Natural killer cell treated with Interleukin-12 subunit alpha and Interleukin-12 subunit beta and Interleukin-15 and Interleukin-18, amount 100 ng/mL, for 72 hours (primary cell): ENCODE measurements around the gene ENGASE. TPM values are rescaled to one million over a fixed set of nuclear protein-coding genes. Genes with fewer than 3 reads are reported as not detected.
A peak's percentile ranks its signal among the peaks of the same experiment; 100 is the strongest.

ENCODE experiments used
- ATAC-seq, 2 donors: fragments of 150-1000 bp; cut with Tn5 transposase in 1 of 2; sonication (Bioruptor Pico), chemical (Tn5 transposase) in 1 of 2; 2 replicates each; pipeline ENCODE4 v1.10.0; 2021
- DNase-seq: peaks from one replicate; pipeline ENCODE4 v3.0.0; 2022; ENCODE audit warnings: low spot score
- H3K27ac Mint-ChIP-seq, 2 donors: 1 replicate in 1 of 2; 2 replicates in 1 of 2; pipeline ENCODE4 v1.8.0; 2022; ENCODE audit warnings: mixed read lengths in 2 of 2, mild to moderate bottlenecking in 1 of 2, moderate library complexity in 1 of 2
- H3K27me3 Mint-ChIP-seq, 2 donors: 1 replicate in 1 of 2; 2 replicates in 1 of 2; pipeline ENCODE4 v1.8.0; 2022; ENCODE audit warnings: mixed read lengths in 2 of 2
- H3K36me3 Mint-ChIP-seq: one replicate; pipeline ENCODE4 v1.8.0; 2022; ENCODE audit warnings: mixed read lengths
- H3K4me1 Mint-ChIP-seq, 2 donors: 1 replicate in 1 of 2; 2 replicates in 1 of 2; pipeline ENCODE4 v1.8.0; 2022; ENCODE audit warnings: low read depth in 2 of 2, mixed read lengths in 2 of 2, mild to moderate bottlenecking in 1 of 2
- H3K4me3 Mint-ChIP-seq: one replicate; pipeline ENCODE4 v1.8.0; 2022; ENCODE audit warnings: mixed read lengths
- H3K9me3 Mint-ChIP-seq: 2 replicates; pipeline ENCODE4 v1.8.0; 2022; ENCODE audit warnings: mixed read lengths
- total RNA-seq, 2 donors: library from RNA; stranded (reverse); gene quantifications; one replicate each; pipeline ENCODE4 v1.2.3, GENCODE V29; 2022

The ENGASE gene
- total RNA-seq, 2 donors from 2014 or later = 37.2 to 54.2 TPM

- H3K27me3 Mint-ChIP-seq = peaks cover 0 to 4% of the 10 kb centered on the region in 2 donors
- H3K27ac Mint-ChIP-seq = no peak overlapping the region
- no peaks in the 10 kb centered on the region for H3K9me3 Mint-ChIP-seq
- H3K36me3 Mint-ChIP-seq = no peaks in the 10 kb centered on the region
- ATAC-seq = no peak
- H3K4me3 Mint-ChIP-seq = no peak overlapping the region
- no peaks in the 10 kb centered on the region for H3K4me1 Mint-ChIP-seq
- DNase-seq = no peak
These were observed 33.0 kb downstream of the ENGASE start for GRCh38 chr17:79107499-79108231.

GRCh38 chr17:79108232-79108850, 33.7 kb downstream of the ENGASE start:
- H3K36me3 Mint-ChIP-seq = no peaks in the 10 kb centered on the region
- no peak for DNase-seq
- no peaks in the 10 kb centered on the region for H3K4me1 Mint-ChIP-seq
- H3K27me3 Mint-ChIP-seq = peaks cover 0 to 4% of the 10 kb centered on the region in 2 donors
- ATAC-seq = no peak
- H3K27ac Mint-ChIP-seq = no peak overlapping the region
- no peaks in the 10 kb centered on the region for H3K9me3 Mint-ChIP-seq
- no peak overlapping the region for H3K4me3 Mint-ChIP-seq

- Mint-ChIP-seq H3K9me3 (no peaks in the 10 kb centered on the region), H3K4me1 (no peaks in the 10 kb centered on the region), H3K36me3 (no peaks in the 10 kb centered on the region), H3K27ac (no peak overlapping the region), H3K27me3 (peaks cover 0 to 4% of the 10 kb centered on the region in 2 donors), H3K4me3 (no peak overlapping the region)
- ATAC-seq (no peak), DNase-seq (no peak)
These were observed 34.2 kb downstream of the ENGASE start for GRCh38 chr17:79108870-79109269.

- DNase-seq = no peak
These were observed 35.0 kb downstream of the ENGASE start for GRCh38 chr17:79109584-79109983.

GRCh38 chr17:79111097-79111496, 36.5 kb downstream of the ENGASE start:
- H3K27me3 Mint-ChIP-seq = no peaks in the 10 kb centered on the region
- no peak overlapping the region for H3K27ac Mint-ChIP-seq
- DNase-seq = no peak

More at GRCh38 chr17:79109584-79109983, 35.0 kb downstream of the ENGASE start:
- H3K4me3 Mint-ChIP-seq = no peak overlapping the region
- H3K27me3 Mint-ChIP-seq = peaks cover 0 to under 1% of the 10 kb centered on the region in 2 donors
- H3K9me3 Mint-ChIP-seq = no peaks in the 10 kb centered on the region
- no peak for ATAC-seq
- no peaks in the 10 kb centered on the region for H3K4me1 Mint-ChIP-seq
- no peak overlapping the region for H3K27ac Mint-ChIP-seq
- no peaks in the 10 kb centered on the region for H3K36me3 Mint-ChIP-seq

GRCh38 chr17:79112471-79112870, 37.8 kb downstream of the ENGASE start:
- ATAC-seq (no peak), DNase-seq (no peak)
- Mint-ChIP-seq H3K4me1 (no peaks in the 10 kb centered on the region), H3K9me3 (no peaks in the 10 kb centered on the region), H3K4me3 (no peak overlapping the region), H3K27me3 (no peaks in the 10 kb centered on the region), H3K27ac (no peak overlapping the region), H3K36me3 (no peaks in the 10 kb centered on the region)

More at GRCh38 chr17:79111097-79111496, 36.5 kb downstream of the ENGASE start:
- no peak overlapping the region for H3K4me3 Mint-ChIP-seq
- H3K36me3 Mint-ChIP-seq = no peaks in the 10 kb centered on the region
- no peaks in the 10 kb centered on the region for H3K4me1 Mint-ChIP-seq
- H3K9me3 Mint-ChIP-seq = no peaks in the 10 kb centered on the region
- no peak for ATAC-seq

GRCh38 chr17:79113699-79114457, 39.3 kb downstream of the ENGASE start:
- Mint-ChIP-seq H3K27ac (no peak overlapping the region), H3K27me3 (peaks cover 0 to 2% of the 10 kb centered on the region in 2 donors), H3K36me3 (no peaks in the 10 kb centered on the region), H3K4me3 (no peak overlapping the region), H3K9me3 (no peaks in the 10 kb centered on the region), H3K4me1 (no peaks in the 10 kb centered on the region)
- DNase-seq (no peak), ATAC-seq (no peak)

- H3K4me3 Mint-ChIP-seq = no peak overlapping the region
- DNase-seq (no peak), ATAC-seq (no peak)
- peaks cover 0 to 2% of the 10 kb centered on the region in 2 donors for H3K27me3 Mint-ChIP-seq
- H3K4me1 Mint-ChIP-seq = no peaks in the 10 kb centered on the region
- no peak overlapping the region for H3K27ac Mint-ChIP-seq
- H3K36me3 Mint-ChIP-seq = no peaks in the 10 kb centered on the region
- no peaks in the 10 kb centered on the region for H3K9me3 Mint-ChIP-seq
These were observed 40.1 kb downstream of the ENGASE start for GRCh38 chr17:79114458-79115301.

- Mint-ChIP-seq H3K36me3 (no peaks in the 10 kb centered on the region), H3K27me3 (peaks cover 0 to 2% of the 10 kb centered on the region in 2 donors), H3K9me3 (no peaks in the 10 kb centered on the region), H3K4me3 (no peak overlapping the region), H3K27ac (no peak overlapping the region), H3K4me1 (no peaks in the 10 kb centered on the region)
- no peak for DNase-seq
- ATAC-seq = peak in 1 of 2 donors; percentile 19
These were observed 40.9 kb downstream of the ENGASE start for GRCh38 chr17:79115487-79115886.

- H3K4me1 Mint-ChIP-seq = no peaks in the 10 kb centered on the region
- H3K27ac Mint-ChIP-seq = no peak overlapping the region
- DNase-seq = no peak
- no peak for ATAC-seq
- peaks cover 0 to 2% of the 10 kb centered on the region in 2 donors for H3K27me3 Mint-ChIP-seq
- H3K4me3 Mint-ChIP-seq = no peak overlapping the region
- H3K36me3 Mint-ChIP-seq = no peaks in the 10 kb centered on the region
- no peaks in the 10 kb centered on the region for H3K9me3 Mint-ChIP-seq
These were observed 42.1 kb downstream of the ENGASE start for GRCh38 chr17:79116575-79117368.

GRCh38 chr17:79117905-79118487, 43.4 kb downstream of the ENGASE start:
- Mint-ChIP-seq H3K4me1 (no peaks in the 10 kb centered on the region), H3K27ac (no peak overlapping the region), H3K36me3 (no peaks in the 10 kb centered on the region), H3K4me3 (no peak overlapping the region), H3K27me3 (peaks cover 0 to 2% of the 10 kb centered on the region in 2 donors), H3K9me3 (no peaks in the 10 kb centered on the region)
- DNase-seq (no peak), ATAC-seq (no peak)

- no peaks in the 10 kb centered on the region for H3K9me3 Mint-ChIP-seq
- no peak for DNase-seq
- H3K36me3 Mint-ChIP-seq = no peaks in the 10 kb centered on the region
- H3K27ac Mint-ChIP-seq = no peak overlapping the region
- peaks cover 0 to 2% of the 10 kb centered on the region in 2 donors for H3K27me3 Mint-ChIP-seq
- no peaks in the 10 kb centered on the region for H3K4me1 Mint-ChIP-seq
- ATAC-seq = no peak
- no peak overlapping the region for H3K4me3 Mint-ChIP-seq
These were observed 44.3 kb downstream of the ENGASE start for GRCh38 chr17:79118924-79119323.
